CD4-positive, alpha-beta T cell treated with Interleukin-6 at 100 ng/mL for 8 hours (primary cell): ENCODE measurements around the gene SOX6.
"Not testable (repeated sequence)": the region's sequence is repeated elsewhere in the genome, so short reads cannot be mapped to it uniquely, and the experiment has no call there.

Experiments used
- DNase-seq: peaks from one replicate; pipeline ENCODE4 v3.0.0-alpha.2; 2020; ENCODE audit warnings: mixed read lengths, low spot score

SOX6 gene

GRCh38 chr11:16356057-16356760 is at the start of gene SOX6:
Gene SOX6 (minus strand): TSS chr11:16356546. CDS start chr11:16341248, 15,298 bp downstream.
- DNase-seq, result no peak

GRCh38 chr11:16404781-16405285 is 48.5 kb upstream of the SOX6 start:
- no peak for DNase-seq

- DNase-seq, result no peak
Measured at GRCh38 chr11:16403851-16404250, 47.5 kb upstream of the SOX6 start.

- DNase-seq, result no peak
Measured at GRCh38 chr11:16403448-16403803, 47.1 kb upstream of the SOX6 start.

GRCh38 chr11:16402654-16403447 is 46.5 kb upstream of the SOX6 start:
- no peak for DNase-seq

- DNase-seq, result no peak
Measured at GRCh38 chr11:16397390-16397789, 41.0 kb upstream of the SOX6 start.

- no peak for DNase-seq
Measured at GRCh38 chr11:16395601-16396000, 39.3 kb upstream of the SOX6 start.

GRCh38 chr11:16394947-16395346 is 38.6 kb upstream of the SOX6 start:
- DNase-seq, result no peak

GRCh38 chr11:16393340-16393739 is 37.0 kb upstream of the SOX6 start:
- no peak for DNase-seq

GRCh38 chr11:16392616-16393015 is 36.3 kb upstream of the SOX6 start:
- no peak for DNase-seq

- not testable (repeated sequence) for DNase-seq
Measured at GRCh38 chr11:16390826-16391225, 34.5 kb upstream of the SOX6 start.

- no peak for DNase-seq
Measured at GRCh38 chr11:16385099-16385498, 28.8 kb upstream of the SOX6 start.

- no peak for DNase-seq
Measured at GRCh38 chr11:16382638-16383380, 26.5 kb upstream of the SOX6 start.

GRCh38 chr11:16382186-16382585 is 25.8 kb upstream of the SOX6 start:
- DNase-seq, result no peak

- DNase-seq, result no peak
Measured at GRCh38 chr11:16380941-16381568, 24.7 kb upstream of the SOX6 start.

- no peak for DNase-seq
Measured at GRCh38 chr11:16378906-16379305, 22.6 kb upstream of the SOX6 start.

GRCh38 chr11:16377746-16378145 is 21.4 kb upstream of the SOX6 start:
- DNase-seq, result no peak

- not testable (repeated sequence) for DNase-seq
Measured at GRCh38 chr11:16375664-16376063, 19.3 kb upstream of the SOX6 start.

- no peak for DNase-seq
Measured at GRCh38 chr11:16373768-16374167, 17.4 kb upstream of the SOX6 start.

- no peak for DNase-seq
Measured at GRCh38 chr11:16372355-16372754, 16.0 kb upstream of the SOX6 start.

GRCh38 chr11:16367252-16367651 is 10.9 kb upstream of the SOX6 start:
- no peak for DNase-seq

GRCh38 chr11:16365581-16366228 is 9.4 kb upstream of the SOX6 start:
- DNase-seq, result no peak
